Esophagus squamous epithelium (tissue), 4 donors: ENCODE measurements around the gene GRIK2.

Source experiments
- POLR2A ChIP-seq, 4 donors: fragments of 450-650 bp; IDR thresholded peaks; one replicate each; pipeline ENCODE4 v1.6.1; 2017; ENCODE audit warnings: antibody characterized with exemption in 4 of 4, mild to moderate bottlenecking in 4 of 4, moderate library complexity in 3 of 4
- TF ChIP-seq, protein P1 (sequence below), 6 experiments: fragments of 450-650 bp in 4 of 6; fragments of 200-600 bp in 2 of 6; sonication (generic) in 2 of 6; IDR thresholded peaks; one replicate each; pipeline ENCODE4 v1.5.1; 2016 to 2019; ENCODE audit warnings: antibody characterized with exemption in 6 of 6, mild to moderate bottlenecking in 4 of 6, moderate library complexity in 4 of 6

DNA sequence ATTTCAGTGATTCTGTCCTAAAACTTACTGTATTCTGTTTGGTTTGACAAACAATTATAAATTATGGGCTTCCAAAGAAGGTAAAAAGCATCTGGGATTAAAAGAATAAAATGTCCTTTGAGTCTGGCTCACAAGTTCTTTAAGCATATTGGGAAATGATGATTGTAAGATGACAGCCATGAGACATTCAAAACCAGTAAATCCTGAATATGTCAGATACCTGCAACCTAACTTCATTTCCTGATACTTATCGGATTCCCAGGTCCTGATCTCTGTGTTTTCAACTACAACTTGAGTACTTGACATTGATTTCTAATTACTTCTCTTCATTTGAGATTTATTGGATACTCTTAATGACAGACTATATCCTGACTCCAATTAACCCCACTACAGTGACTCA is 446.6 kb downstream of the GRIK2 start:
- TF ChIP-seq POLR2A (IDR thresholded peaks at IDR 0.05), result no peak
- TF ChIP-seq, protein P1, sequence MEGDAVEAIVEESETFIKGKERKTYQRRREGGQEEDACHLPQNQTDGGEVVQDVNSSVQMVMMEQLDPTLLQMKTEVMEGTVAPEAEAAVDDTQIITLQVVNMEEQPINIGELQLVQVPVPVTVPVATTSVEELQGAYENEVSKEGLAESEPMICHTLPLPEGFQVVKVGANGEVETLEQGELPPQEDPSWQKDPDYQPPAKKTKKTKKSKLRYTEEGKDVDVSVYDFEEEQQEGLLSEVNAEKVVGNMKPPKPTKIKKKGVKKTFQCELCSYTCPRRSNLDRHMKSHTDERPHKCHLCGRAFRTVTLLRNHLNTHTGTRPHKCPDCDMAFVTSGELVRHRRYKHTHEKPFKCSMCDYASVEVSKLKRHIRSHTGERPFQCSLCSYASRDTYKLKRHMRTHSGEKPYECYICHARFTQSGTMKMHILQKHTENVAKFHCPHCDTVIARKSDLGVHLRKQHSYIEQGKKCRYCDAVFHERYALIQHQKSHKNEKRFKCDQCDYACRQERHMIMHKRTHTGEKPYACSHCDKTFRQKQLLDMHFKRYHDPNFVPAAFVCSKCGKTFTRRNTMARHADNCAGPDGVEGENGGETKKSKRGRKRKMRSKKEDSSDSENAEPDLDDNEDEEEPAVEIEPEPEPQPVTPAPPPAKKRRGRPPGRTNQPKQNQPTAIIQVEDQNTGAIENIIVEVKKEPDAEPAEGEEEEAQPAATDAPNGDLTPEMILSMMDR (IDR thresholded peaks at IDR 0.05), result no peak
